ENCODE measurements around the gene ZNF217.
"Not testable (repeated sequence)": the region's sequence is repeated elsewhere in the genome, so short reads cannot be mapped to it uniquely, and the experiment has no call there.

GRCh38 chr20:53584550-53584913, 9.1 kb downstream of the ZNF217 start:
- TF ChIP-seq CTCF, EZH2, EZH2phosphoT487 (IDR thresholded peaks at IDR 0.05): not testable (repeated sequence)

All from neural progenitor cell (in vitro differentiated cells).